ENCODE results near the gene C19orf67.

DNA sequence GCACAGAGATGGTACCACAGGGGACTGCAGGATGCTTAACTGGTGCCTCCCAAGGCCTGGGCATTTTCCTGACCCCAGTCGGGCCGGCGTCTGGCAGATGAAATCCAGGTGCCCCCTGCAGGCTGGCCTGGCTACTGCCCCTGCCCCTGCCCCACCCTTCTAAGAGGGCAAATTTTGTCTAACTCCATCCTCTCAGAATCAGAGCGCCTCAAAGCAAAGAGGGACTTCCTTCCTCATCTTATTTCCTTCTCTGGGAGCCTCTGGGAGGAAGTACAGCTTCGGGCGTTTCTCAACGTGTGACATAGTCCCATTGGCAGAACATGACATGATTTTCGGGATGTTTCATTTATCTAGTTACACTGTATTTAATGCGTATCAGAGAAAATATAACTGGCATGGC, 29.3 kb upstream of the C19orf67 start:
- no peak for TF ChIP-seq ZNF274 (CRISPR knock-in tag; IDR thresholded peaks at IDR 0.05)
- TF ChIP-seq TBP (CRISPR knock-in tag; IDR thresholded peaks at IDR 0.05): no peak
- TF ChIP-seq ZBTB8A (CRISPR knock-in tag; IDR thresholded peaks at IDR 0.05; ENCODE audit: borderline replicate concordance, low read depth): no peak
- peak; percentile 59 for TF ChIP-seq RAD21 (CRISPR knock-in tag; IDR thresholded peaks at IDR 0.05)
- no peak for TF ChIP-seq EP300 (IDR thresholded peaks at IDR 0.05; ENCODE audit: low read depth in 2 of 2, low read length in 2 of 2)
- TF ChIP-seq EP300 (CRISPR knock-in tag; IDR thresholded peaks at IDR 0.05; ENCODE audit: borderline replicate concordance): no peak
- TF ChIP-seq ZMYM4 (CRISPR knock-in tag; IDR thresholded peaks at IDR 0.05): no peak
- TF ChIP-seq, protein P1, sequence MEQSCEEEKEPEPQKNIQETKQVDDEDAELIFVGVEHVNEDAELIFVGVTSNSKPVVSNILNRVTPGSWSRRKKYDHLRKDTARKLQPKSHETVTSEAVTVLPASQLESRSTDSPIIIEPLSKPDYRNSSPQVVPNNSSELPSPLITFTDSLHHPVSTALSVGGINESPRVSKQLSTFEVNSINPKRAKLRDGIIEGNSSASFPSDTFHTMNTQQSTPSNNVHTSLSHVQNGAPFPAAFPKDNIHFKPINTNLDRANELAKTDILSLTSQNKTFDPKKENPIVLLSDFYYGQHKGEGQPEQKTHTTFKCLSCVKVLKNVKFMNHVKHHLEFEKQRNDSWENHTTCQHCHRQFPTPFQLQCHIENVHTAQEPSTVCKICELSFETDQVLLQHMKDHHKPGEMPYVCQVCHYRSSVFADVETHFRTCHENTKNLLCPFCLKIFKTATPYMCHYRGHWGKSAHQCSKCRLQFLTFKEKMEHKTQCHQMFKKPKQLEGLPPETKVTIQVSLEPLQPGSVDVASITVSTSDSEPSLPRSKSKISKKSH (CRISPR knock-in tag; IDR thresholded peaks at IDR 0.05; ENCODE audit: borderline replicate concordance): no peak
- TF ChIP-seq, protein P2, sequence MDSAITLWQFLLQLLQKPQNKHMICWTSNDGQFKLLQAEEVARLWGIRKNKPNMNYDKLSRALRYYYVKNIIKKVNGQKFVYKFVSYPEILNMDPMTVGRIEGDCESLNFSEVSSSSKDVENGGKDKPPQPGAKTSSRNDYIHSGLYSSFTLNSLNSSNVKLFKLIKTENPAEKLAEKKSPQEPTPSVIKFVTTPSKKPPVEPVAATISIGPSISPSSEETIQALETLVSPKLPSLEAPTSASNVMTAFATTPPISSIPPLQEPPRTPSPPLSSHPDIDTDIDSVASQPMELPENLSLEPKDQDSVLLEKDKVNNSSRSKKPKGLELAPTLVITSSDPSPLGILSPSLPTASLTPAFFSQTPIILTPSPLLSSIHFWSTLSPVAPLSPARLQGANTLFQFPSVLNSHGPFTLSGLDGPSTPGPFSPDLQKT (CRISPR knock-in tag; IDR thresholded peaks at IDR 0.05; ENCODE audit: borderline replicate concordance): no peak
- TF ChIP-seq, protein P3, sequence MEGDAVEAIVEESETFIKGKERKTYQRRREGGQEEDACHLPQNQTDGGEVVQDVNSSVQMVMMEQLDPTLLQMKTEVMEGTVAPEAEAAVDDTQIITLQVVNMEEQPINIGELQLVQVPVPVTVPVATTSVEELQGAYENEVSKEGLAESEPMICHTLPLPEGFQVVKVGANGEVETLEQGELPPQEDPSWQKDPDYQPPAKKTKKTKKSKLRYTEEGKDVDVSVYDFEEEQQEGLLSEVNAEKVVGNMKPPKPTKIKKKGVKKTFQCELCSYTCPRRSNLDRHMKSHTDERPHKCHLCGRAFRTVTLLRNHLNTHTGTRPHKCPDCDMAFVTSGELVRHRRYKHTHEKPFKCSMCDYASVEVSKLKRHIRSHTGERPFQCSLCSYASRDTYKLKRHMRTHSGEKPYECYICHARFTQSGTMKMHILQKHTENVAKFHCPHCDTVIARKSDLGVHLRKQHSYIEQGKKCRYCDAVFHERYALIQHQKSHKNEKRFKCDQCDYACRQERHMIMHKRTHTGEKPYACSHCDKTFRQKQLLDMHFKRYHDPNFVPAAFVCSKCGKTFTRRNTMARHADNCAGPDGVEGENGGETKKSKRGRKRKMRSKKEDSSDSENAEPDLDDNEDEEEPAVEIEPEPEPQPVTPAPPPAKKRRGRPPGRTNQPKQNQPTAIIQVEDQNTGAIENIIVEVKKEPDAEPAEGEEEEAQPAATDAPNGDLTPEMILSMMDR (CRISPR knock-in tag; IDR thresholded peaks at IDR 0.05): peak; percentile 74
- TF ChIP-seq TCF7L2 (IDR thresholded peaks at IDR 0.05; ENCODE audit: low read depth, low read length): no peak
- TF ChIP-seq POLR2AphosphoS5 (IDR thresholded peaks at IDR 0.05; ENCODE audit: low read depth, low read length): no peak
